ENCODE data around the gene DEDD2.

Gene DEDD2

GRCh38 chr19:42202290-42202880, 15.1 kb downstream of the DEDD2 start:
- Histone ChIP-seq H3K4me2 (no peak overlapping the region), H3K27me3 (ENCODE audit: insufficient read depth, low read depth) (no peaks in the 10 kb centered on the region), H3K4me1 (ENCODE audit: low read depth, poor library complexity, severe bottlenecking) (peaks cover 24% of the 10 kb centered on the region), H3K4me3 (IDR thresholded peaks at IDR 0.05; ENCODE audit: insufficient read depth, low read depth, low read length) (no peak overlapping the region), H3K36me3 (ENCODE audit: insufficient read depth) (peaks cover 10% of the 10 kb centered on the region; the same call in 1 of the 2 replicates), H2AFZ (ENCODE audit: low read depth) (no peak overlapping the region), H3K27ac (no peak overlapping the region), H3K9ac (no peak overlapping the region), H4K20me1 (ENCODE audit: insufficient read depth) (no peaks in the 10 kb centered on the region), H3K79me2 (ENCODE audit: insufficient read depth, low read depth) (no peaks in the 10 kb centered on the region)
- no peak for TF ChIP-seq CTCF (conservative IDR thresholded peaks at IDR 0.05; ENCODE audit: low read depth, low read length)

GRCh38 chr19:42201489-42202289, 15.8 kb downstream of the DEDD2 start:
- H3K27me3 ChIP-seq (ENCODE audit: insufficient read depth, low read depth), result no peaks in the 10 kb centered on the region
- H3K4me3 ChIP-seq (IDR thresholded peaks at IDR 0.05; ENCODE audit: insufficient read depth, low read depth, low read length), result no peak overlapping the region
- H3K27ac ChIP-seq, result no peak overlapping the region
- H2AFZ ChIP-seq (ENCODE audit: low read depth), result no peak overlapping the region
- no peak overlapping the region for H3K9ac ChIP-seq
- no peaks in the 10 kb centered on the region for H3K79me2 ChIP-seq (ENCODE audit: insufficient read depth, low read depth)
- H3K36me3 ChIP-seq (ENCODE audit: insufficient read depth), result peaks cover 10% of the 10 kb centered on the region; the same call in 1 of the 2 replicates
- TF ChIP-seq CTCF (conservative IDR thresholded peaks at IDR 0.05; ENCODE audit: low read depth, low read length), result no peak
- H4K20me1 ChIP-seq (ENCODE audit: insufficient read depth), result no peaks in the 10 kb centered on the region
- H3K4me1 ChIP-seq (ENCODE audit: low read depth, poor library complexity, severe bottlenecking), result peaks cover 24% of the 10 kb centered on the region
- no peak overlapping the region for H3K4me2 ChIP-seq

GRCh38 chr19:42200116-42200715, 17.3 kb downstream of the DEDD2 start:
- Histone ChIP-seq H3K4me1 (ENCODE audit: low read depth, poor library complexity, severe bottlenecking) (peaks cover 24% of the 10 kb centered on the region), H3K9ac (no peak overlapping the region), H2AFZ (ENCODE audit: low read depth) (no peak overlapping the region), H3K4me3 (IDR thresholded peaks at IDR 0.05; ENCODE audit: insufficient read depth, low read depth, low read length) (no peak overlapping the region), H3K27ac (no peak overlapping the region), H3K36me3 (ENCODE audit: insufficient read depth) (peaks cover 5% of the 10 kb centered on the region; the same call in 1 of the 2 replicates), H4K20me1 (ENCODE audit: insufficient read depth) (no peaks in the 10 kb centered on the region), H3K79me2 (ENCODE audit: insufficient read depth, low read depth) (no peaks in the 10 kb centered on the region), H3K4me2 (no peak overlapping the region), H3K27me3 (ENCODE audit: insufficient read depth, low read depth) (no peaks in the 10 kb centered on the region)
- TF ChIP-seq CTCF (conservative IDR thresholded peaks at IDR 0.05; ENCODE audit: low read depth, low read length), result no peak

GRCh38 chr19:42199440-42200115, 17.9 kb downstream of the DEDD2 start:
- H3K4me1 ChIP-seq (ENCODE audit: low read depth, poor library complexity, severe bottlenecking), result peaks cover 24% of the 10 kb centered on the region
- H3K4me2 ChIP-seq, result no peak overlapping the region
- H3K79me2 ChIP-seq (ENCODE audit: insufficient read depth, low read depth), result no peaks in the 10 kb centered on the region
- no peaks in the 10 kb centered on the region for H4K20me1 ChIP-seq (ENCODE audit: insufficient read depth)
- peaks cover 5% of the 10 kb centered on the region; the same call in 1 of the 2 replicates for H3K36me3 ChIP-seq (ENCODE audit: insufficient read depth)
- no peak overlapping the region for H3K4me3 ChIP-seq (IDR thresholded peaks at IDR 0.05; ENCODE audit: insufficient read depth, low read depth, low read length)
- H3K27ac ChIP-seq, result no peak overlapping the region
- H2AFZ ChIP-seq (ENCODE audit: low read depth), result no peak overlapping the region
- no peak for TF ChIP-seq CTCF (conservative IDR thresholded peaks at IDR 0.05; ENCODE audit: low read depth, low read length)
- no peaks in the 10 kb centered on the region for H3K27me3 ChIP-seq (ENCODE audit: insufficient read depth, low read depth)
- H3K9ac ChIP-seq, result no peak overlapping the region
